IPS-18c (cell line): ENCODE data around the gene PPFIBP2.

Source experiments
- H3K4me3 ChIP-seq: 2 replicates; pipeline ENCODE4 v1.7.0; 2013; ENCODE audit warnings: low read depth, mild to moderate bottlenecking, low read length, moderate library complexity; ENCODE audit not compliant: insufficient read depth
- H3K9me3 ChIP-seq: one replicate; pipeline ENCODE4 v1.6.1; 2013; ENCODE audit warnings: mild to moderate bottlenecking, low read length, moderate library complexity; ENCODE audit not compliant: control insufficient read depth, insufficient read depth

Gene PPFIBP2

GRCh38 chr11:7559398-7560283, 45.8 kb downstream of the PPFIBP2 start:
- Histone ChIP-seq H3K4me3 (no peak overlapping the region), H3K9me3 (no peaks in the 10 kb centered on the region)

GRCh38 chr11:7561562-7561961, 47.8 kb downstream of the PPFIBP2 start:
- Histone ChIP-seq H3K4me3 (no peak overlapping the region), H3K9me3 (no peaks in the 10 kb centered on the region)

- no peaks in the 10 kb centered on the region for H3K9me3 ChIP-seq
Observed at GRCh38 chr11:7563281-7563680, 49.5 kb downstream of the PPFIBP2 start.

GRCh38 chr11:7564803-7565202, 51.0 kb downstream of the PPFIBP2 start:
- H3K4me3 ChIP-seq, result no peak overlapping the region

More at GRCh38 chr11:7563281-7563680, 49.5 kb downstream of the PPFIBP2 start:
- H3K4me3 ChIP-seq, result no peak overlapping the region

GRCh38 chr11:7567311-7567710, 53.5 kb downstream of the PPFIBP2 start:
- Histone ChIP-seq H3K4me3 (no peak overlapping the region), H3K9me3 (peaks cover 5% of the 10 kb centered on the region)

More at GRCh38 chr11:7564803-7565202, 51.0 kb downstream of the PPFIBP2 start:
- H3K9me3 ChIP-seq, result peaks cover 5% of the 10 kb centered on the region

GRCh38 chr11:7569044-7569443, 55.2 kb downstream of the PPFIBP2 start:
- H3K4me3 ChIP-seq, result no peak overlapping the region
- H3K9me3 ChIP-seq, result peaks cover 5% of the 10 kb centered on the region

GRCh38 chr11:7570241-7570640, 56.4 kb downstream of the PPFIBP2 start:
- H3K4me3 ChIP-seq, result no peak overlapping the region
- peaks cover 5% of the 10 kb centered on the region for H3K9me3 ChIP-seq

GRCh38 chr11:7570938-7571521, 57.2 kb downstream of the PPFIBP2 start:
- no peak overlapping the region for H3K4me3 ChIP-seq
- peaks cover 5% of the 10 kb centered on the region for H3K9me3 ChIP-seq

GRCh38 chr11:7571640-7572000, 57.8 kb downstream of the PPFIBP2 start:
- Histone ChIP-seq H3K9me3 (peaks cover 5% of the 10 kb centered on the region), H3K4me3 (no peak overlapping the region)

GRCh38 chr11:7572001-7572712, 58.4 kb downstream of the PPFIBP2 start:
- Histone ChIP-seq H3K9me3 (peaks cover 5% of the 10 kb centered on the region), H3K4me3 (no peak overlapping the region)

GRCh38 chr11:7573193-7573557, 59.4 kb downstream of the PPFIBP2 start:
- peaks cover 5% of the 10 kb centered on the region for H3K9me3 ChIP-seq
- H3K4me3 ChIP-seq, result no peak overlapping the region

GRCh38 chr11:7573558-7574296, 59.9 kb downstream of the PPFIBP2 start:
- no peak overlapping the region for H3K4me3 ChIP-seq

GRCh38 chr11:7574491-7575130, 60.8 kb downstream of the PPFIBP2 start:
- Histone ChIP-seq H3K9me3 (no peaks in the 10 kb centered on the region), H3K4me3 (no peak overlapping the region)

More at GRCh38 chr11:7573558-7574296, 59.9 kb downstream of the PPFIBP2 start:
- peaks cover 5% of the 10 kb centered on the region for H3K9me3 ChIP-seq

- H3K9me3 ChIP-seq, result no peaks in the 10 kb centered on the region
- 0 out of 2 replicates have a peak overlapping the region, but pooled peaks have one; percentile 5 for H3K4me3 ChIP-seq
Observed at GRCh38 chr11:7575841-7576725, 62.3 kb downstream of the PPFIBP2 start.

- H3K4me3 ChIP-seq, result no peak overlapping the region
Observed at GRCh38 chr11:7576726-7577290, 63.0 kb downstream of the PPFIBP2 start.

More at GRCh38 chr11:7576726-7577290, 63.0 kb downstream of the PPFIBP2 start:
- H3K9me3 ChIP-seq, result no peaks in the 10 kb centered on the region
